ENCODE results near the gene GSK3A. TPM values are rescaled to one million over a fixed set of nuclear protein-coding genes. Genes with fewer than 3 reads are reported as not detected.

The GSK3A gene
- total RNA-seq, 1 donor: 18.3 TPM

DNA sequence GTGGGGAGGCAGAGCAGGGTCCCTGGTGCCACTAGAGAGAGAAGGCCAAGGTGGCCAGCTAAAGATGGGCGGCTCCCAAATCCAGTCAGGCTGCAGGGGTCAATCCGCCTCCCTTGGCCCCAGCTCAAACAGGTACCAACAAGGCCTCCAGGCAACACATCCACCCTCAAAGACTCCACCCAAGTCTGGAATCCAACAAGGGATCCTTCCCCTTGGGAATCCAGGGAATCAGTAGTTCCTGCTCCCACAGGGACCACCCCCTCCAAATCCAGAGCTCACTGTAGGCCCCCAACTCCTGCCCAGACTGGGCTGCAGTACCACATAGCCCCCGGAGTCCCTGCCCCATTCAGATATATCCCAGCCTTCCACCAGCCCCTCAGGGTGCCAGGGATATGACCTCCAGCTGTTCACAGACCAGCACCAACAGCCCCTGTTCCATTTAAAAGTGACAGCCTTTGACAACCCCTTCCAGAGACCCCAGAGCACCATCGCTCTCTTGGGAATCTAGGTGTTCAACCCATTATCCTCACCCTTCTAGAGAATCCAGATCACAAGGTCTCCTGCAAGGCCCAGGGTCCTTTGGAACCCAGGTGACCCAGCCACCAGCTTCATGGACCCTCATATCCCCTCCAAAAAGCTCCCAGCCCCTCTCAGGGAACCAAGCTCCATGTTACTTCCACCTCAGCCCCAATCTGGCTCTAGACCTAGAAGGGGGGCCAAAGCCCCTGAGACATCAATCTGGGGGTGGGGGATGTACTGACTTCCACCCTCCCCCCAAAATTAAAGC lies 9.4 kb upstream of the GSK3A start:
- DNase-seq (ENCODE audit: low read depth): no peak
- peak overlapping the region; percentile 83 for H3K4me3 ChIP-seq (ENCODE audit: low read depth, low read length)

DNA sequence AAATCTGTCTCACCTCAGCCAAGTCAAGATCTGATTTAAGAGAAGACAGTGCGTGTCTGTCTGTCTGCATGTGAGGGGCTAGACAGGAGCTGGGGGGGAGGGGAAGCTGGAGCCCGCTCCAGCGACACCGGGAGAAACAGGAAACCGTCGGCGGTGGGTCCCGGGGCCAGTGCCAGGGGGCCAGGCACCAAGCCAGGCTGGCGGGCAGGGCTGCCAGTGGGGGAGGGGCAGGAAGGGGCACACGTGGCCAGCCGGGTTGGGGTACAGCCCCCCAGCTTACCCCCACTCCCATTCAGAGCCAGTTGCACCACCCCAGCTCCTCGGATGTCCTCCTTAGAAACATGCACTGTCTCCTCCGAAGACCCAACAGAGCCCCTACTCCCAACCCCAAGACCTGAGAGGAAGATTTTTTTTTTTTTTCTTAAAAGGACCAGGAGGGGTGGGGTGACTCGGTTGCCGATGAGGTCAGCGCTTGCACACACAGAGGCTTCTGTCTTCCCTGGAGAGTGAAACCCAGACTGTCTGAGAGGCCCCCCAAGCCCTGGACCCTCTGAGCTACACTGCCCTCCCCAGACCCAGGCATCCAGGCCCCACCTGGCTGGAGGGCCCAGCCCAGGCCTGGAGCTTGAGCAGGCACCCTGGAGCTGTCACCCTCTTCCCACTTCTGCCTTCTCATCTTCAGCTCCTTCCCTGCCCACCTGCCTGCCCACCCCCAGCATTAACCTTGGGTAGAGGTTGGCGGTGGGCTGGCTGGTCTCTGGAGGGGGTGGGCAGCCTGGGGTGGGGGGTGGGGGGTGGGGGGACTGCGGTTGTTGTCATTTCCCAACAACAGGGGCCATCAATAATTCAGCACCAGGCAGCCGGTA lies 8.5 kb upstream of the GSK3A start:
- peak overlapping the region; percentile 83 for H3K4me3 ChIP-seq (ENCODE audit: low read depth, low read length)
- TF ChIP-seq, protein P1, sequence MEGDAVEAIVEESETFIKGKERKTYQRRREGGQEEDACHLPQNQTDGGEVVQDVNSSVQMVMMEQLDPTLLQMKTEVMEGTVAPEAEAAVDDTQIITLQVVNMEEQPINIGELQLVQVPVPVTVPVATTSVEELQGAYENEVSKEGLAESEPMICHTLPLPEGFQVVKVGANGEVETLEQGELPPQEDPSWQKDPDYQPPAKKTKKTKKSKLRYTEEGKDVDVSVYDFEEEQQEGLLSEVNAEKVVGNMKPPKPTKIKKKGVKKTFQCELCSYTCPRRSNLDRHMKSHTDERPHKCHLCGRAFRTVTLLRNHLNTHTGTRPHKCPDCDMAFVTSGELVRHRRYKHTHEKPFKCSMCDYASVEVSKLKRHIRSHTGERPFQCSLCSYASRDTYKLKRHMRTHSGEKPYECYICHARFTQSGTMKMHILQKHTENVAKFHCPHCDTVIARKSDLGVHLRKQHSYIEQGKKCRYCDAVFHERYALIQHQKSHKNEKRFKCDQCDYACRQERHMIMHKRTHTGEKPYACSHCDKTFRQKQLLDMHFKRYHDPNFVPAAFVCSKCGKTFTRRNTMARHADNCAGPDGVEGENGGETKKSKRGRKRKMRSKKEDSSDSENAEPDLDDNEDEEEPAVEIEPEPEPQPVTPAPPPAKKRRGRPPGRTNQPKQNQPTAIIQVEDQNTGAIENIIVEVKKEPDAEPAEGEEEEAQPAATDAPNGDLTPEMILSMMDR (IDR thresholded peaks at IDR 0.05; ENCODE audit: insufficient read depth, low read length): no peak
- peak; percentile 55 for DNase-seq (ENCODE audit: low read depth)

More for the DNA sequence above, 9.4 kb upstream of the GSK3A start:
- TF ChIP-seq, protein P1 (IDR thresholded peaks at IDR 0.05; ENCODE audit: insufficient read depth, low read length): no peak

DNA sequence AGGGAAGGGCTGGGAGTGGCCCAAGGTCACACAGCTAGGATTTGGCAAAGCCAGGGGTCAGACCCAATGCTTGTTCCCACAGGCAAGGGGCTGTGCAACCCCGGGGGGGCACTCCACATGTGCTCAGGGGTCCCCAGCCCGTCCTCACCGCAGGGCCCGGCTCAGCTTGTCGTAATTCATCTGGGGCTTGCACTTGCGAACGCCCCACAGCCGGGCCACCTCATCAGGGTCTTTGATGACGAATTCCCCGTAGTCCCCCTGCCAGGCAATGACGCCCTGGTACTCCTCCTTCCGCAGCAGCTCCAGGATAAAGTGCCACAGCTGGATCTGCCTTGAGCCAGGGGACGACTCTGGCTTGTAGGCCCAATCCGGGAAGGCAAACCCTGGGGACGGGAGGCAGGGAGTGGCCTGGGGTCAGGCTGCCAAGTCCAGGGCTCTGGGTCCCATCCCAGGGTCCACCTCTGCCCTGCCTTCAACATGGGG lies 7.8 kb upstream of the GSK3A start:
- TF ChIP-seq, protein P1 (IDR thresholded peaks at IDR 0.05; ENCODE audit: insufficient read depth, low read length): no peak
- H3K4me3 ChIP-seq (ENCODE audit: low read depth, low read length): peak overlapping the region; percentile 58
- no peak for DNase-seq (ENCODE audit: low read depth)

DNA sequence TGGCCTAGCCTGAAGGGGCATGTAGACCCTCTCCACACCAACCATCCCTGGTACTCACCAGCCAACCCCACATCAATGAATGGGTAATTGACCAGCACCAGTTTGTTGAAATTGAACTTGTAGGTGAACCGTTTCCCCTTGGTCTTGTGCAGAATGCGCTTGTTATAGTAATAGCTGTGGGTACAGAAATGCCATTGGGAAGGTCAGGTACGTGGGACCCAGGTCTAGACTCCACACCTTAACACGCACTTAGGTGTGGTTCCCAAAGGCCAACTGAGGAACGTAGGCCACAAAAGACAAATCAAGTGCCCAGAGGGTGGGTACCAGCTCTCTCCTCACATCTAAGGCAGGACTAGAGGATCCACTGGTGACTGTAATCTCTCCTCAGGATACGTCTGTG lies 7.4 kb upstream of the GSK3A start:
- no peak for DNase-seq (ENCODE audit: low read depth)
- H3K4me3 ChIP-seq (ENCODE audit: low read depth, low read length): no peak overlapping the region
- TF ChIP-seq, protein P1 (IDR thresholded peaks at IDR 0.05; ENCODE audit: insufficient read depth, low read length): no peak

GRCh38 chr19:42249149-42249750 lies 6.8 kb upstream of the GSK3A start:
- TF ChIP-seq, protein P1 (IDR thresholded peaks at IDR 0.05; ENCODE audit: insufficient read depth, low read length): no peak
- no peak for DNase-seq (ENCODE audit: low read depth)
- H3K4me3 ChIP-seq (ENCODE audit: low read depth, low read length): no peak overlapping the region

DNA sequence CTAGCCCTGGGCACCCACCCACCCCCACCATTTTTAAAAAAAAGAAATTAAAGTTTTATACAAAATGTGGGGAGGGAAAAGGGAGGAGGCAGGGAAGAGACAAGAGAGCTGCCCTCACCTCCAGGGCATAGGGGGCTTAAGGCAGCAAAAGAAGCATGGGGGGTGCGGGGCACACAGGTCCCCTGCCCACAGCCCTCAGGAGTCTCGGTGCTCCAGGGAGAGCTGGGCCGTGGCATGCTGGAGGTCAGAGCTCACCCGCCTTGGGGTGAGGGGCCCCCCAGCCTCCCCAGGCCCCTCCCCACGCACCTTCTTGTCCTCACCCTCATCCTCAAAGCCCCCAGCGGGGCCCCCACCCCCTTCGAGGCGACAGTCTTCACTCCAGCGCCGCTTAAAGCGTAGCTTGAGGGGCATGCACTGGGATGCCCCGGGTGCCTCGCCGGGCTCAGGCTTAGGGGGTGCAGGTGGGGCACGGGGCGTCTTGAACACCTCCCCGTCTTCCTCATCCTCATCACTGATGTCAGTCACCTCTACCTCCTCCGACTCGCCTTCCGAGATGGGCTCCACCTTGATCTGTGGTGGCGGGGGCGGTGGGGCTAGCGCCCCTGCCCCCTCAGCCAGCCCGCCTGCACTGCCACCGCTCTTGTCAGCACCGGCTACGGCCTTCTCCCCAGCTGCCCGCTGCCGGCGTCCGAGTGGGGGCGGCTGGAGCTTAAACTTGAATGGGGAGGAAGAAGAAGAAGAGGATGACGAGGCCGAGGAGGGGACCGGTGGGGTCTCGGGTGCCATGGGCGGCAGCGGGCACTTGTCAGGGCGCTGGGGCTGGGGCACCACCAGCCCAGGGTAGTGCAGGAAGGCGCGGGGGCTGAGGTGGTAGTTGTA lies 6.1 kb upstream of the GSK3A start:
- TF ChIP-seq, protein P1 (IDR thresholded peaks at IDR 0.05; ENCODE audit: insufficient read depth, low read length): no peak
- no peak for DNase-seq (ENCODE audit: low read depth)
- H3K4me3 ChIP-seq (ENCODE audit: low read depth, low read length): no peak overlapping the region
